ENCODE measurements around the gene SEMA5B. TPM values are rescaled to one million over a fixed set of nuclear protein-coding genes. Genes with fewer than 3 reads are reported as not detected.

Gene SEMA5B
- total and polyA plus RNA-seq, 2 experiments from 2014 or later, result 8.0 to 26.8 TPM

GRCh38 chr3:122902326-122902725 lies 125.2 kb downstream of the SEMA5B start:
- no peak overlapping the region for H2AFZ ChIP-seq
- no peaks in the 10 kb centered on the region for H3K79me2 ChIP-seq (replicated peaks; ENCODE audit: insufficient read depth)
- Mint-ChIP-seq H3K36me3 (ENCODE audit: low read depth) (no peaks in the 10 kb centered on the region), H3K4me3 (no peak overlapping the region), H3K9me3 (no peaks in the 10 kb centered on the region), H3K27me3 (ENCODE audit: insufficient read depth, low read depth, poor library complexity) (peaks cover 2% of the 10 kb centered on the region), H3K27ac (no peak overlapping the region), H3K4me1 (peaks cover 25% of the 10 kb centered on the region)
- no peaks in the 10 kb centered on the region for H3K4me1 ChIP-seq (ENCODE audit: insufficient read depth)
- no peak overlapping the region for H3K4me3 ChIP-seq
- TF ChIP-seq, protein P1, sequence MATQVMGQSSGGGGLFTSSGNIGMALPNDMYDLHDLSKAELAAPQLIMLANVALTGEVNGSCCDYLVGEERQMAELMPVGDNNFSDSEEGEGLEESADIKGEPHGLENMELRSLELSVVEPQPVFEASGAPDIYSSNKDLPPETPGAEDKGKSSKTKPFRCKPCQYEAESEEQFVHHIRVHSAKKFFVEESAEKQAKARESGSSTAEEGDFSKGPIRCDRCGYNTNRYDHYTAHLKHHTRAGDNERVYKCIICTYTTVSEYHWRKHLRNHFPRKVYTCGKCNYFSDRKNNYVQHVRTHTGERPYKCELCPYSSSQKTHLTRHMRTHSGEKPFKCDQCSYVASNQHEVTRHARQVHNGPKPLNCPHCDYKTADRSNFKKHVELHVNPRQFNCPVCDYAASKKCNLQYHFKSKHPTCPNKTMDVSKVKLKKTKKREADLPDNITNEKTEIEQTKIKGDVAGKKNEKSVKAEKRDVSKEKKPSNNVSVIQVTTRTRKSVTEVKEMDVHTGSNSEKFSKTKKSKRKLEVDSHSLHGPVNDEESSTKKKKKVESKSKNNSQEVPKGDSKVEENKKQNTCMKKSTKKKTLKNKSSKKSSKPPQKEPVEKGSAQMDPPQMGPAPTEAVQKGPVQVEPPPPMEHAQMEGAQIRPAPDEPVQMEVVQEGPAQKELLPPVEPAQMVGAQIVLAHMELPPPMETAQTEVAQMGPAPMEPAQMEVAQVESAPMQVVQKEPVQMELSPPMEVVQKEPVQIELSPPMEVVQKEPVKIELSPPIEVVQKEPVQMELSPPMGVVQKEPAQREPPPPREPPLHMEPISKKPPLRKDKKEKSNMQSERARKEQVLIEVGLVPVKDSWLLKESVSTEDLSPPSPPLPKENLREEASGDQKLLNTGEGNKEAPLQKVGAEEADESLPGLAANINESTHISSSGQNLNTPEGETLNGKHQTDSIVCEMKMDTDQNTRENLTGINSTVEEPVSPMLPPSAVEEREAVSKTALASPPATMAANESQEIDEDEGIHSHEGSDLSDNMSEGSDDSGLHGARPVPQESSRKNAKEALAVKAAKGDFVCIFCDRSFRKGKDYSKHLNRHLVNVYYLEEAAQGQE (IDR thresholded peaks at IDR 0.05; ENCODE audit: unreplicated experiment), result no peak
- no peak for TF ChIP-seq ETS1 (IDR thresholded peaks at IDR 0.05)
- TF ChIP-seq STAT1 (IDR thresholded peaks at IDR 0.05; ENCODE audit: unreplicated experiment), result no peak
- TF ChIP-seq JUNB (IDR thresholded peaks at IDR 0.05; ENCODE audit: unreplicated experiment), result no peak
- no peak for TF ChIP-seq EZH2phosphoT487 (IDR thresholded peaks at IDR 0.05; ENCODE audit: unreplicated experiment)
- TF ChIP-seq, protein P2, sequence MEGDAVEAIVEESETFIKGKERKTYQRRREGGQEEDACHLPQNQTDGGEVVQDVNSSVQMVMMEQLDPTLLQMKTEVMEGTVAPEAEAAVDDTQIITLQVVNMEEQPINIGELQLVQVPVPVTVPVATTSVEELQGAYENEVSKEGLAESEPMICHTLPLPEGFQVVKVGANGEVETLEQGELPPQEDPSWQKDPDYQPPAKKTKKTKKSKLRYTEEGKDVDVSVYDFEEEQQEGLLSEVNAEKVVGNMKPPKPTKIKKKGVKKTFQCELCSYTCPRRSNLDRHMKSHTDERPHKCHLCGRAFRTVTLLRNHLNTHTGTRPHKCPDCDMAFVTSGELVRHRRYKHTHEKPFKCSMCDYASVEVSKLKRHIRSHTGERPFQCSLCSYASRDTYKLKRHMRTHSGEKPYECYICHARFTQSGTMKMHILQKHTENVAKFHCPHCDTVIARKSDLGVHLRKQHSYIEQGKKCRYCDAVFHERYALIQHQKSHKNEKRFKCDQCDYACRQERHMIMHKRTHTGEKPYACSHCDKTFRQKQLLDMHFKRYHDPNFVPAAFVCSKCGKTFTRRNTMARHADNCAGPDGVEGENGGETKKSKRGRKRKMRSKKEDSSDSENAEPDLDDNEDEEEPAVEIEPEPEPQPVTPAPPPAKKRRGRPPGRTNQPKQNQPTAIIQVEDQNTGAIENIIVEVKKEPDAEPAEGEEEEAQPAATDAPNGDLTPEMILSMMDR (conservative IDR thresholded peaks at IDR 0.05; ENCODE audit: low read depth in 2 of 2), result no peak
- no peak for TF ChIP-seq NANOG (IDR thresholded peaks at IDR 0.05; ENCODE audit: borderline replicate concordance)
- TF ChIP-seq ZNF114 (CRISPR knock-in tag; IDR thresholded peaks at IDR 0.05), result no peak
- no peak for TF ChIP-seq POLR2AphosphoS5 (IDR thresholded peaks at IDR 0.05; ENCODE audit: low read depth)
- no peak for TF ChIP-seq CREB1 (CRISPR knock-in tag; IDR thresholded peaks at IDR 0.05; ENCODE audit: low read depth)
- TF ChIP-seq, protein P3, sequence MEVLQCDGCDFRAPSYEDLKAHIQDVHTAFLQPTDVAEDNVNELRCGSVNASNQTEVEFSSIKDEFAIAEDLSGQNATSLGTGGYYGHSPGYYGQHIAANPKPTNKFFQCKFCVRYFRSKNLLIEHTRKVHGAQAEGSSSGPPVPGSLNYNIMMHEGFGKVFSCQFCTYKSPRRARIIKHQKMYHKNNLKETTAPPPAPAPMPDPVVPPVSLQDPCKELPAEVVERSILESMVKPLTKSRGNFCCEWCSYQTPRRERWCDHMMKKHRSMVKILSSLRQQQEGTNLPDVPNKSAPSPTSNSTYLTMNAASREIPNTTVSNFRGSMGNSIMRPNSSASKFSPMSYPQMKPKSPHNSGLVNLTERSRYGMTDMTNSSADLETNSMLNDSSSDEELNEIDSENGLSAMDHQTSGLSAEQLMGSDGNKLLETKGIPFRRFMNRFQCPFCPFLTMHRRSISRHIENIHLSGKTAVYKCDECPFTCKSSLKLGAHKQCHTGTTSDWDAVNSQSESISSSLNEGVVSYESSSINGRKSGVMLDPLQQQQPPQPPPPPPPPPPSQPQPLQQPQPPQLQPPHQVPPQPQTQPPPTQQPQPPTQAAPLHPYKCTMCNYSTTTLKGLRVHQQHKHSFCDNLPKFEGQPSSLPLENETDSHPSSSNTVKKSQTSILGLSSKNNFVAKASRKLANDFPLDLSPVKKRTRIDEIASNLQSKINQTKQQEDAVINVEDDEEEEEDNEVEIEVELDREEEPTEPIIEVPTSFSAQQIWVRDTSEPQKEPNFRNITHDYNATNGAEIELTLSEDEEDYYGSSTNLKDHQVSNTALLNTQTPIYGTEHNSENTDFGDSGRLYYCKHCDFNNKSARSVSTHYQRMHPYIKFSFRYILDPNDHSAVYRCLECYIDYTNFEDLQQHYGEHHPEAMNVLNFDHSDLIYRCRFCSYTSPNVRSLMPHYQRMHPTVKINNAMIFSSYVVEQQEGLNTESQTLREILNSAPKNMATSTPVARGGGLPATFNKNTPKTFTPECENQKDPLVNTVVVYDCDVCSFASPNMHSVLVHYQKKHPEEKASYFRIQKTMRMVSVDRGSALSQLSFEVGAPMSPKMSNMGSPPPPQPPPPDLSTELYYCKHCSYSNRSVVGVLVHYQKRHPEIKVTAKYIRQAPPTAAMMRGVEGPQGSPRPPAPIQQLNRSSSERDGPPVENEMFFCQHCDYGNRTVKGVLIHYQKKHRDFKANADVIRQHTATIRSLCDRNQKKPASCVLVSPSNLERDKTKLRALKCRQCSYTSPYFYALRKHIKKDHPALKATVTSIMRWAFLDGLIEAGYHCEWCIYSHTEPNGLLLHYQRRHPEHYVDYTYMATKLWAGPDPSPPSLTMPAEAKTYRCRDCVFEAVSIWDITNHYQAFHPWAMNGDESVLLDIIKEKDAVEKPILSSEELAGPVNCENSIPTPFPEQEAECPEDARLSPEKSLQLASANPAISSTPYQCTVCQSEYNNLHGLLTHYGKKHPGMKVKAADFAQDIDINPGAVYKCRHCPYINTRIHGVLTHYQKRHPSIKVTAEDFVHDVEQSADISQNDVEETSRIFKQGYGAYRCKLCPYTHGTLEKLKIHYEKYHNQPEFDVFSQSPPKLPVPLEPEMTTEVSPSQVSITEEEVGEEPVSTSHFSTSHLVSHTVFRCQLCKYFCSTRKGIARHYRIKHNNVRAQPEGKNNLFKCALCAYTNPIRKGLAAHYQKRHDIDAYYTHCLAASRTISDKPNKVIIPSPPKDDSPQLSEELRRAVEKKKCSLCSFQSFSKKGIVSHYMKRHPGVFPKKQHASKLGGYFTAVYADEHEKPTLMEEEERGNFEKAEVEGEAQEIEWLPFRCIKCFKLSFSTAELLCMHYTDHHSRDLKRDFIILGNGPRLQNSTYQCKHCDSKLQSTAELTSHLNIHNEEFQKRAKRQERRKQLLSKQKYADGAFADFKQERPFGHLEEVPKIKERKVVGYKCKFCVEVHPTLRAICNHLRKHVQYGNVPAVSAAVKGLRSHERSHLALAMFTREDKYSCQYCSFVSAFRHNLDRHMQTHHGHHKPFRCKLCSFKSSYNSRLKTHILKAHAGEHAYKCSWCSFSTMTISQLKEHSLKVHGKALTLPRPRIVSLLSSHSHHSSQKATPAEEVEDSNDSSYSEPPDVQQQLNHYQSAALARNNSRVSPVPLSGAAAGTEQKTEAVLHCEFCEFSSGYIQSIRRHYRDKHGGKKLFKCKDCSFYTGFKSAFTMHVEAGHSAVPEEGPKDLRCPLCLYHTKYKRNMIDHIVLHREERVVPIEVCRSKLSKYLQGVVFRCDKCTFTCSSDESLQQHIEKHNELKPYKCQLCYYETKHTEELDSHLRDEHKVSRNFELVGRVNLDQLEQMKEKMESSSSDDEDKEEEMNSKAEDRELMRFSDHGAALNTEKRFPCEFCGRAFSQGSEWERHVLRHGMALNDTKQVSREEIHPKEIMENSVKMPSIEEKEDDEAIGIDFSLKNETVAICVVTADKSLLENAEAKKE (CRISPR knock-in tag; IDR thresholded peaks at IDR 0.05), result no peak
- no peak for TF ChIP-seq EZH2 (IDR thresholded peaks at IDR 0.05; ENCODE audit: low read depth, unreplicated experiment)
- TF ChIP-seq ZNF331 (CRISPR knock-in tag; IDR thresholded peaks at IDR 0.05; ENCODE audit: low read depth), result no peak
- H3K27ac ChIP-seq (ENCODE audit: low read depth), result no peak overlapping the region
- H4K20me1 ChIP-seq (replicated peaks; ENCODE audit: insufficient read depth), result no peaks in the 10 kb centered on the region
- no peaks in the 10 kb centered on the region for H3K27me3 ChIP-seq (ENCODE audit: insufficient read depth)
- H3K36me3 ChIP-seq (ENCODE audit: insufficient read depth), result no peaks in the 10 kb centered on the region
- H3K9me2 ChIP-seq (ENCODE audit: insufficient read depth), result 0 out of 2 replicates have a peak, but pooled peaks cover 3% of the 10 kb centered on the region
- no peak for ATAC-seq
- H3F3A ChIP-seq (replicated peaks; ENCODE audit: low read depth), result no peaks in the 10 kb centered on the region
- no peak overlapping the region for H3K4me2 ChIP-seq
- DNase-seq (ENCODE audit: low spot score), result no peak
